Body of pancreas (tissue), 4 donors: Measurements from ENCODE around the gene NLRP1. TPM values are rescaled to one million over a fixed set of nuclear protein-coding genes. Genes with fewer than 3 reads are reported as not detected.

Experiments
- ATAC-seq: fragments of 150-250 bp; one replicate; pipeline ENCODE4 v1.9.1; 2016
- DNase-seq, 4 donors: peaks; one replicate each; pipeline ENCODE4 v3.0.0-alpha.2; 2019
- H3K27ac ChIP-seq, 4 donors: fragments of 200-600 bp; sonication (generic); 1 replicate in 3 of 4; 2 replicates in 1 of 4; pipeline versions ENCODE4 v1.5.1 to v1.6.1; 2016 to 2019; ENCODE audit warnings: mild to moderate bottlenecking in 1 of 4, mixed read lengths in 1 of 4, moderate library complexity in 1 of 4
- H3K27me3 ChIP-seq, 2 donors: fragments of 200-600 bp; sonication (generic); one replicate each; pipeline ENCODE4 v1.6.0; 2016; ENCODE audit warnings: mild to moderate bottlenecking in 1 of 2
- H3K36me3 ChIP-seq, 2 donors: fragments of 200-600 bp; sonication (generic); replicated peaks in 1 of 2; 2 replicates each; pipeline ENCODE4 v1.5.1; 2016; ENCODE audit warnings: low read depth in 2 of 2; ENCODE audit not compliant: insufficient read depth in 1 of 2
- H3K4me1 ChIP-seq: fragments of 200-600 bp; sonication (generic); one replicate; pipeline ENCODE4 v1.6.0; 2016
- H3K4me3 ChIP-seq, 2 donors: fragments of 200-600 bp; sonication (generic); 1 replicate in 1 of 2; 2 replicates in 1 of 2; pipeline ENCODE4 v1.5.1; 2016 to 2019
- H3K9me3 ChIP-seq, 3 donors: fragments of 200-600 bp; sonication (generic); 1 replicate in 2 of 3; 2 replicates in 1 of 3; pipeline ENCODE4 v1.5.1; 2016
- POLR2A ChIP-seq, 3 donors: fragments of 450-650 bp; IDR thresholded peaks; one replicate each; pipeline ENCODE4 v1.6.1; 2016; ENCODE audit warnings: antibody characterized with exemption in 3 of 3, mild to moderate bottlenecking in 2 of 3
- WGBS, 2 donors: methylation state at CpG; one replicate each; pipeline ENCODE4 v1.1.5; 2017; 5-methylcytosine and 5-hydroxymethylcytosine counted together
- intact Hi-C: fragments of 100-400 bp; cut with DNase I; formaldehyde crosslinking; loops from one replicate; pipeline ENCODE4 v1.15.1; 2023
- total RNA-seq, 2 donors: library from RNA; depleted of rRNA; stranded (reverse); fragments of >200 nt; gene quantifications; one replicate each; pipeline ENCODE4 v1.1.0, GENCODE V29; 2016
- TF ChIP-seq, protein P1 (sequence below), 7 experiments: fragments of 450-650 bp in 4 of 7; fragments of 200-600 bp in 3 of 7; sonication (generic) in 3 of 7; IDR thresholded peaks; one replicate each; pipeline ENCODE4 v1.5.1; 2016 to 2019; ENCODE audit warnings: antibody characterized with exemption in 7 of 7

Gene NLRP1
- total RNA-seq, 2 donors from 2014 or later: 8.9 to 14.3 TPM

DNA sequence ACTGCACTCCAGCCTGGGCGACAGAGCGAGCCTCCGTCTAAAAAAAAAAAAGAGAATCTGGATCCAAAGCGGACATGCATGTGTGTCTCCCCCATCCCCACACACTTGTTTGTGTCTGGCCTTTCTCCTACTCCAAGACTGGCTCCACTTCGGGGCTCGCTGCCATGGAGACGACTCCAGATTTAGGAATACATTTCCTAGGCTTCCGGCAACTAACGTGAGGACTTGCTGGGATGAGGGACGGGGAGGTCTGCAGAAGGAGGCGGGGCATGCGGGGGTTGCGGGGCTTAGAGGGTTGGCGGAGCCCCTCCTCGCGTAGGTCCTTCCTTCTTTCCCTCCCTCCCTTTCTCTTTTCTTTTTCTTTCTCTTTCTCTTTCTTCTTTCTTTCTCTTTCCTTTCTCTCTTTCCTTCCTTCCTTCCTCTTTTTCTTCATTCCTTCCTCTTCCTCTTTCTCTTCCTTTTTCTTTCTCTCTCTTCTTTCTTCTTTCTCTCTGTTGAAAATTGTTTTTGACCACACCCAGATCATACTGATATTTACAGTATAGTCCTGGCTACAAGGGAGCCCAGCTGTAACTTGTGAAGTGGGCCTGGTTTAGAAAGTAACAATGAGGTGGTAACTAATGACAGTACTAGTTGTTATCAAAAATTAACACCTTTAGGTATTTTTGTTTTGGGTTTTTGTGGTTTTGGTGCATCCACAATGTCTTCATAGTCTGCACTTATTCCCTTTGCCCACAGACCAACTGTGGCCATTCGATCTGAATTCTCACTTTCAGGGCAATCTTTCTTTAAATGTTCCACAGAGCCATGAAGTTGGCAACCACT, 72.7 kb downstream of the NLRP1 start:
- Histone ChIP-seq H3K4me1 (no peaks in the 10 kb centered on the region), H3K4me3 (no peak overlapping the region), H3K27me3 (no peaks in the 10 kb centered on the region), H3K9me3 (no peaks in the 10 kb centered on the region), H3K36me3 (no peaks in the 10 kb centered on the region), H3K27ac (no peak overlapping the region)
- peak in 1 of 4 donors; percentile 39 for DNase-seq
- WGBS, 2 donors: 36 to 52% methylated on average over 17 of the region's 17 CpGs
- TF ChIP-seq, protein P1, sequence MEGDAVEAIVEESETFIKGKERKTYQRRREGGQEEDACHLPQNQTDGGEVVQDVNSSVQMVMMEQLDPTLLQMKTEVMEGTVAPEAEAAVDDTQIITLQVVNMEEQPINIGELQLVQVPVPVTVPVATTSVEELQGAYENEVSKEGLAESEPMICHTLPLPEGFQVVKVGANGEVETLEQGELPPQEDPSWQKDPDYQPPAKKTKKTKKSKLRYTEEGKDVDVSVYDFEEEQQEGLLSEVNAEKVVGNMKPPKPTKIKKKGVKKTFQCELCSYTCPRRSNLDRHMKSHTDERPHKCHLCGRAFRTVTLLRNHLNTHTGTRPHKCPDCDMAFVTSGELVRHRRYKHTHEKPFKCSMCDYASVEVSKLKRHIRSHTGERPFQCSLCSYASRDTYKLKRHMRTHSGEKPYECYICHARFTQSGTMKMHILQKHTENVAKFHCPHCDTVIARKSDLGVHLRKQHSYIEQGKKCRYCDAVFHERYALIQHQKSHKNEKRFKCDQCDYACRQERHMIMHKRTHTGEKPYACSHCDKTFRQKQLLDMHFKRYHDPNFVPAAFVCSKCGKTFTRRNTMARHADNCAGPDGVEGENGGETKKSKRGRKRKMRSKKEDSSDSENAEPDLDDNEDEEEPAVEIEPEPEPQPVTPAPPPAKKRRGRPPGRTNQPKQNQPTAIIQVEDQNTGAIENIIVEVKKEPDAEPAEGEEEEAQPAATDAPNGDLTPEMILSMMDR (IDR thresholded peaks at IDR 0.05): no peak
- no peak for TF ChIP-seq POLR2A (IDR thresholded peaks at IDR 0.05)
- intact Hi-C loops: no loop called here
- no peak for ATAC-seq

DNA sequence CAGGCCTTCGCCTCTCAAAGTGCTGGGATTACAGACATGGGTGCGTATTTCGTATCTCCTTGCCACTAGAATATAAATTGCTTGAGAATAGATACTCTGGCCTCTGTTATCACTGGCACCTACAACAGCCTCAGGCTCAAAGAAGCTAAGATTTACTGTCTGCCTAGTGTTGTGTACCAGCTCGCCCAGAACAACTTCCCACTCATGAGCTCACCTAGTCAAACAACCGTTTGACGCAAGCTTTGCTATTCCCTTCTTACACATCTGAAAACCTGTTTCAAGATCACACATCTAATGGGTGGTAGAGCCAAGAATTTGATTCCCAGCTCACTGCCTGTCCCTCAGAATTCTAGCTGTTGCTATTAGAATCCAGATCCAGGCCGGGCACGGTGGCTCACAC, 73.5 kb downstream of the NLRP1 start:
- Histone ChIP-seq H3K36me3 (no peaks in the 10 kb centered on the region), H3K4me1 (no peaks in the 10 kb centered on the region), H3K27me3 (no peaks in the 10 kb centered on the region), H3K27ac (no peak overlapping the region), H3K4me3 (no peak overlapping the region), H3K9me3 (no peaks in the 10 kb centered on the region)
- intact Hi-C loops: no loop called here
- no peak for DNase-seq
- WGBS, 2 donors: 54 to 82% methylated on average over 6 to 8 of the region's 8 CpGs
- no peak for ATAC-seq
- TF ChIP-seq, protein P1 (IDR thresholded peaks at IDR 0.05): no peak
- no peak for TF ChIP-seq POLR2A (IDR thresholded peaks at IDR 0.05)

DNA sequence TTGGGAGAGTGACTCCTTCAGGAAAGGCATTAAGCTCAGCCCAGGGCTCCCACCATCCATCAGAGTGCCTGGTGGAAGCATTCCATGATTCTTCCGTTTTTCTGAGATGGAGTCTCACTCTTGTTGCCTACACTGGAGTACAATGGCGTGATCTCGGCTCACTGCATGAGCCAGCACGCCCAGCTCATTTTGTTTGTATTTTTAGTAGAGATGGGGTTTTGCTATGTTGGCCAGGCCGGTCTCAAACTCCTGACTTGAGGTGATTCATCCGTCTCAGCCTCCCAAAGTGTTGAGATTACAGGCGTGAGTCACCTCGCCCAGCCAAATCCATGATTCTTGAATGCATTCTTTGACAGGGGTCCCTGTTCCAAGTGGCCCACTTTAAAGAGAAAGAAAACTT, 74.8 kb downstream of the NLRP1 start:
- no peaks in the 10 kb centered on the region for H3K36me3 ChIP-seq
- TF ChIP-seq, protein P1 (IDR thresholded peaks at IDR 0.05): no peak
- no peak for TF ChIP-seq POLR2A (IDR thresholded peaks at IDR 0.05)
- no peak for DNase-seq
- no peak for ATAC-seq
- H3K4me1 ChIP-seq: no peaks in the 10 kb centered on the region
- no peak overlapping the region for H3K27ac ChIP-seq
- H3K4me3 ChIP-seq: no peak overlapping the region
- H3K9me3 ChIP-seq: no peaks in the 10 kb centered on the region
- WGBS, 2 donors: 68 to 74% methylated on average over 8 of the region's 8 CpGs
- no peaks in the 10 kb centered on the region for H3K27me3 ChIP-seq
- intact Hi-C loops: no loop called here

DNA sequence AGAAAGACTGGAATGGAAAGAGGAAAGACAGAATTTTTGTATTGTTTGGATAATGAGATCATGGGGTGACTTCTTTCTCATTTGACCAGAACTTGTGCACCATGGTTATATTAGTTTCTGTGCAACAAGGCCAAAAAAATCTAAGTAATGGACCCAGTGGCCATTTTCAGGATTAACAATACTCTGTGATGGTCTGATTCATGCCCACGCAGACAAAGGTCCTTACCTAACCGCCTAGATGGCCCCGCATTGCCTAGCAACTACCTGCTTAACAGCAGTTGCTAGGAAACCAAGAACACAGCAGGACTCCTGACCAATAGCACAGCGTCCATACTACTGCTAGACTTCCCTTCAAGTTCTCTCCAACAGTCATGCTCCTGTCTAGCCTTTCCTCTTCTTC, 75.5 kb downstream of the NLRP1 start:
- WGBS, 2 donors: 24 to 35% methylated on average over 4 of the region's 4 CpGs
- no peak for TF ChIP-seq POLR2A (IDR thresholded peaks at IDR 0.05)
- TF ChIP-seq, protein P1 (IDR thresholded peaks at IDR 0.05): no peak
- no peaks in the 10 kb centered on the region for H3K4me1 ChIP-seq
- ATAC-seq: no peak
- intact Hi-C loops: no loop called here
- DNase-seq: peak in 2 of 4 donors; percentile 22 to 41
- H3K4me3 ChIP-seq: no peak overlapping the region
- no peaks in the 10 kb centered on the region for H3K27me3 ChIP-seq
- no peak overlapping the region for H3K27ac ChIP-seq
- H3K9me3 ChIP-seq: no peaks in the 10 kb centered on the region
- H3K36me3 ChIP-seq: no peaks in the 10 kb centered on the region

DNA sequence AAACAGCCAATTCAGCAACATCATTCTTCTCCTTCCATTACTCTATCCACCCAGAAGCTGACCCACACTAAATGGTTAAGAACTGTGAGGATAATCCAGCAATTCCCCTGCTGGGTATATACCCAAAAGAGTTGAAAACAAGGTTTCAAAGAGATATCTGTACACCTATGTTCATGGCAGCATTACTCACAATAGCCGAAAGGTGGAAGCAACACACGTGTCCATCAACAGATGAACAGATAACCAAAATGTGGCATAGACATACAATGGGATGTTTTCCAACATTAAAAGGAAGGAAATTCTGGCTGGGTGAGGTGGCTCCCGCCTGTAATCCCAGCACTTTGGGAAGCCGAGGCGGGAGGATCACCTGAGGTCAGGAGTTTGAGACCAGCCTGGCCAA, 78.0 kb downstream of the NLRP1 start:
- H3K27me3 ChIP-seq: no peaks in the 10 kb centered on the region
- no peaks in the 10 kb centered on the region for H3K4me1 ChIP-seq
- no peak for ATAC-seq
- H3K27ac ChIP-seq: no peak overlapping the region
- DNase-seq: no peak
- no peak overlapping the region for H3K4me3 ChIP-seq
- no peak for TF ChIP-seq POLR2A (IDR thresholded peaks at IDR 0.05)
- TF ChIP-seq, protein P1 (IDR thresholded peaks at IDR 0.05): no peak
- intact Hi-C loops: no loop called here
- no peaks in the 10 kb centered on the region for H3K9me3 ChIP-seq
- 78 to 86% methylated on average over 5 of the region's 5 CpGs for WGBS, 2 donors
- H3K36me3 ChIP-seq: no peaks in the 10 kb centered on the region
